Measurements from ENCODE around the gene ETV4.

ETV4 gene

DNA sequence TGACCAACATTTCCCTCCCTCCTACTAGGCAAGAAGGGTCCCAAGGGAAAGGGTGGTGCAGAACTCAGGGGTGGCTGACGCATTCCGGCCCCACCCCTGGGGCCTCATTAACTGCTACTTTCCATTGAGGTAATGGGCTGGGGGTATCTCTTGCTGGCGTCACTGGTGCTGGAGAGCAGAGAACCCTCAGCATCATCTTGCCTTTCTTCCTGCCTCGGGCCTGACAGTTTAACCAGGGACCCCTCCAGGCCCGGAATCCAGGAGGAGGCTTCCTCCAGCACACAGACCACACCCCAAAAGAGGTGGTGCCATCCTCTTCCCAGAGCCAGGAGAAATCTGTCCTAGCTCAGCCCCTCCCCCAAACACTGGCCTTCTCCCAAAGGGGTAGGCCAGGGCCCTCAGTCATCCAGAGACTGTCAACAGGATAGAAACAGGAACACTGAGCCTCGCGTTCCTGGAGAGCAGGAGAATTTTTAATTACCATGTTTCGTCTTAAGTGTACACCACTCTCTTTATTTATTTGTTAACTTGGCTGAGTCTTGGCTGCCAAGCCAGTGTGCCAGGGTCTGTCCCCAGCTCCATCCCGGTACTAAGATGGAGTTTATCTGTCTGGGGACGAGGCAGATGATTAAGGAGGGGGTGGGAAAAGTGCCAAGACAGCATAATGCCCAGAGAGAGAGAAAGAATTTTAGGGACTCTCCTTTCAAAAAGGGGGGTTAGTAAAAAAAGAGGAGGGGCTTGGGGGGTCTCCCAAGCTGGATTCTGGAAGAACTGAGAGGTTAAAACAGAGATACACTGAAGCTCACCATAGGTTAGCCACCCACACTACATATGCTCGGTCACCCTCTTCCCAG lies 5.1 kb downstream of the ETV4 start:
- H3K27me3 ChIP-seq: peaks cover 56% of the 10 kb centered on the region
- H3K36me3 ChIP-seq: no peaks in the 10 kb centered on the region
- no peak overlapping the region for H3K27ac ChIP-seq
- H3K9me3 ChIP-seq: no peaks in the 10 kb centered on the region
- TF ChIP-seq, protein P1, sequence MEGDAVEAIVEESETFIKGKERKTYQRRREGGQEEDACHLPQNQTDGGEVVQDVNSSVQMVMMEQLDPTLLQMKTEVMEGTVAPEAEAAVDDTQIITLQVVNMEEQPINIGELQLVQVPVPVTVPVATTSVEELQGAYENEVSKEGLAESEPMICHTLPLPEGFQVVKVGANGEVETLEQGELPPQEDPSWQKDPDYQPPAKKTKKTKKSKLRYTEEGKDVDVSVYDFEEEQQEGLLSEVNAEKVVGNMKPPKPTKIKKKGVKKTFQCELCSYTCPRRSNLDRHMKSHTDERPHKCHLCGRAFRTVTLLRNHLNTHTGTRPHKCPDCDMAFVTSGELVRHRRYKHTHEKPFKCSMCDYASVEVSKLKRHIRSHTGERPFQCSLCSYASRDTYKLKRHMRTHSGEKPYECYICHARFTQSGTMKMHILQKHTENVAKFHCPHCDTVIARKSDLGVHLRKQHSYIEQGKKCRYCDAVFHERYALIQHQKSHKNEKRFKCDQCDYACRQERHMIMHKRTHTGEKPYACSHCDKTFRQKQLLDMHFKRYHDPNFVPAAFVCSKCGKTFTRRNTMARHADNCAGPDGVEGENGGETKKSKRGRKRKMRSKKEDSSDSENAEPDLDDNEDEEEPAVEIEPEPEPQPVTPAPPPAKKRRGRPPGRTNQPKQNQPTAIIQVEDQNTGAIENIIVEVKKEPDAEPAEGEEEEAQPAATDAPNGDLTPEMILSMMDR (IDR thresholded peaks at IDR 0.05): no peak
- H3K4me3 ChIP-seq (ENCODE audit: low read depth in 1 of 2, low read length in 1 of 2): no peak overlapping the region
- peaks cover 6 to 13% of the 10 kb centered on the region in 2 experiments for H3K4me1 ChIP-seq (ENCODE audit: control insufficient read depth in 1 of 2, insufficient read depth in 1 of 2, low read depth in 1 of 2, low read length in 1 of 2)

DNA sequence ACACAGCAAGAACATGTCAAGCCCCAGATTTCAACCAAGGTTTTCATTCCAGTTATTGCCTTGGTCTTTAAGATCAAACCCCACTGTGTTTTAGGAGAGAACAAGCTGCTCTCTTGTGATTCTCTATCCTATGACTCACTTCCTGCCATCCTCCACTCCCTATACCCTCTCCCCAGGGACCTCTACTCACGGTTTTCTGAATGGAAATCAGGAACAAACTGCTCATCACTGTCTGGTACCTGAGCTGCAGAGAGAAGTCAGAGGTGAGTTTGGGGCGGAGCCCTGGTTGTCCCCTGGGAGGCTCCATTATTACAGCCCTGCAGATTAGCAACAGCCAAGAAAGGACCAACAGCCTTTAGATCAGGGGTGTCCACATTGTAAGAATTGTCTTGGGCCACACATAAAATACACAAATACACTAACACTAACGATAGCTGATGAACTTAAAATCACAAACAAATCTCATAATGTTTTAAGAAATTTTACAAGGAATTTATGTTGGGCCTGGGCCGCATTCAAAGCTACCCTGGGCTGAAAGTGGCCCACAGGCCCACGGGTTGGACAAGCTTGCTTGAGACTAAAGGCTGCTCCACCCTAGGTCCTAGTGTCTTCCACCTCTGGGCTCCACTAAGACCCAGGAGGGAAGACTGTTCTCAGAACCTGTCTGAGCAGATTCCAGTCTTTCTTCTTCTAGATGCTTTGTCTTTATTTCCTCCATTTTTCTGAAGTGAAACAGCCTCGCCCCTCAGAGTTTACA lies 9.7 kb downstream of the ETV4 start:
- Histone ChIP-seq H3K9me3 (no peaks in the 10 kb centered on the region), H3K4me3 (ENCODE audit: low read depth in 1 of 2, low read length in 1 of 2) (no peak overlapping the region), H3K27ac (no peak overlapping the region), H3K36me3 (no peaks in the 10 kb centered on the region), H3K27me3 (peaks cover 10% of the 10 kb centered on the region), H3K4me1 (ENCODE audit: control insufficient read depth in 1 of 2, insufficient read depth in 1 of 2, low read depth in 1 of 2, low read length in 1 of 2) (no peaks in the 10 kb centered on the region)
- TF ChIP-seq, protein P1 (IDR thresholded peaks at IDR 0.05): no peak

DNA sequence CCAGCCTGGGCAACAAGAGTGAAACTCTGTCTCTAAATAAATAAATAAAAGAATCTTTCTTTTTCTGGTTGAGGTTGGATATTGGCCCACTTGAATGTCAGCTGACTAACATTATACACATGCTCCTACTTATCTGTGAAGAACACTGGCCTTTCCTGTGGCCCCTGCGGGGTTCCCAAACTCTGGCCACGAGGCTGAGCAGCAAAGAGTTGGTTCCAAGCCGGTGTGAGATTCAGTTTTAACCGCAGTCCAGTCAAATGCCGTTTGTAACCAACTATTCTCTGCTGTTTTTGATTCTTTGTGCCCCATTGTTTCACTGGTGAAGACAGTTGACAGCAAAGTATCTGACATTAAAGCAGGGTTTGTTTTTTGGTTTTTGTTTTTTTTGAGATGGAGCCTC lies 11.2 kb downstream of the ETV4 start:
- Histone ChIP-seq H3K36me3 (peaks cover under 1% of the 10 kb centered on the region), H3K4me1 (ENCODE audit: control insufficient read depth in 1 of 2, insufficient read depth in 1 of 2, low read depth in 1 of 2, low read length in 1 of 2) (no peaks in the 10 kb centered on the region), H3K27ac (no peak overlapping the region), H3K4me3 (ENCODE audit: low read depth in 1 of 2, low read length in 1 of 2) (no peak overlapping the region), H3K27me3 (no peaks in the 10 kb centered on the region), H3K9me3 (no peaks in the 10 kb centered on the region)
- TF ChIP-seq, protein P1 (IDR thresholded peaks at IDR 0.05): no peak

DNA sequence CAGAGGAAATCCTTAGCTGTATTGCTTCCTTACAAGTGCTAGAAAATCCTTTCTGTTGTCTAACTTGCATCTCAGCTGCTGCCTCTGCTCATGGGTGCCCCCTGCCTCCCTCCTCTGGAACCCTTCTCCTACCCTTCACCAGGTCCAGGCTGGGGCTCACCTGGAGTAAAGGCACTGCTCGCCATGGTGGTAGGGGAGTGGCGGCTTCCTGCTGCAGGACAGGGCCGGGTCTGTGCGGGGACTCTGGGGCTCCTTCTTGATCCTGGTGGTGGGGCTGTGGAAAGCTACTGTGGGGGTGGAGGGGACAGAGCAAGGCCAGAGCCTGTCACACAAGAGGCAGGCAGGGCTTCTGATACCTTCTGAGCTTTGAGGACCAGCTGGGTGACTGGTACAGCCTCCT lies 12.4 kb downstream of the ETV4 start:
- H3K36me3 ChIP-seq: peaks cover 12% of the 10 kb centered on the region
- no peak overlapping the region for H3K4me3 ChIP-seq (ENCODE audit: low read depth in 1 of 2, low read length in 1 of 2)
- H3K27me3 ChIP-seq: no peaks in the 10 kb centered on the region
- H3K9me3 ChIP-seq: no peaks in the 10 kb centered on the region
- TF ChIP-seq, protein P1 (IDR thresholded peaks at IDR 0.05): no peak
- H3K27ac ChIP-seq: no peak overlapping the region
- H3K4me1 ChIP-seq (ENCODE audit: control insufficient read depth in 1 of 2, insufficient read depth in 1 of 2, low read depth in 1 of 2, low read length in 1 of 2): no peaks in the 10 kb centered on the region

DNA sequence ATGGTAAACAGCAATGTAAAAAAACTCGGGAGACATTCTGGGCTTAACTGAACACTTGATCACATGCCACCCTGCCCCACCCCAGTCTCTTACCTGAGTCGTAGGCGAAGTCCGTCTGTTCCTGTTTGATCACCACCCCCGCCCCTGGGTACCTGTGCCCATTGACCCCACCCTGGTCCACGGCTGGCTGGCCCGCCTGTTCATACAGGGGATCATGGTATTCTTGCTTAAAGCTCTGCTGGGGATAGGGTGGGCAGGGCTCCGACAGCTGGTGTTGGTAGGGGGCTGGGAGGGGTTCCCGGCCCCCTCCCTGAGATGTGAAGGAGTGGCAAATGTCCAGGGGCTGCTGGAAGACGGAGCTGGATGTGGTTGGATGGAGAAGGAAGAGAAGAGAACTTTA lies 13.6 kb downstream of the ETV4 start:
- Histone ChIP-seq H3K4me3 (ENCODE audit: low read depth in 1 of 2, low read length in 1 of 2) (no peak overlapping the region), H3K4me1 (ENCODE audit: control insufficient read depth in 1 of 2, insufficient read depth in 1 of 2, low read depth in 1 of 2, low read length in 1 of 2) (no peaks in the 10 kb centered on the region), H3K9me3 (no peaks in the 10 kb centered on the region), H3K27ac (no peak overlapping the region), H3K36me3 (peaks cover 24% of the 10 kb centered on the region), H3K27me3 (no peaks in the 10 kb centered on the region)
- TF ChIP-seq, protein P1 (IDR thresholded peaks at IDR 0.05): no peak
